ENCODE measurements around the gene HLA-DRA.
A peak's percentile ranks its signal among the peaks of the same experiment; 100 is the strongest.
"Not testable (repeated sequence)": the region's sequence is repeated elsewhere in the genome, so short reads cannot be mapped to it uniquely, and the experiment has no call there.

HLA-DRA gene

GRCh38 chr6:32431142-32431541 lies 8.5 kb upstream of the HLA-DRA start:
- no peak for DNase-seq (ENCODE audit: low read depth in 2 of 2)

- no peak for DNase-seq (ENCODE audit: low read depth in 2 of 2)
Measured at GRCh38 chr6:32432050-32432450, 7.6 kb upstream of the HLA-DRA start.

GRCh38 chr6:32433950-32434349 lies 5.7 kb upstream of the HLA-DRA start:
- DNase-seq (ENCODE audit: low read depth in 2 of 2) = not testable (repeated sequence)

GRCh38 chr6:32436186-32436585 lies 3.5 kb upstream of the HLA-DRA start:
- DNase-seq (ENCODE audit: low read depth in 2 of 2) = no peak

GRCh38 chr6:32436995-32437836 lies 2.5 kb upstream of the HLA-DRA start:
- DNase-seq (ENCODE audit: low read depth in 2 of 2) = no peak

GRCh38 chr6:32439139-32439538 lies 548 bp upstream of the HLA-DRA start:
- DNase-seq (ENCODE audit: low read depth in 2 of 2) = no peak

GRCh38 chr6:32442243-32442667 lies 2.6 kb downstream of the HLA-DRA start:
- no peak for DNase-seq (ENCODE audit: low read depth in 2 of 2)

- DNase-seq (ENCODE audit: low read depth in 2 of 2) = no peak
Measured at GRCh38 chr6:32442977-32443552, 3.4 kb downstream of the HLA-DRA start.

GRCh38 chr6:32444433-32444832 lies 4.7 kb downstream of the HLA-DRA start:
- no peak for DNase-seq (ENCODE audit: low read depth in 2 of 2)

GRCh38 chr6:32445321-32445854 lies 5.7 kb downstream of the HLA-DRA start:
- DNase-seq (ENCODE audit: low read depth in 2 of 2) = no peak

GRCh38 chr6:32447932-32448331 lies 8.2 kb downstream of the HLA-DRA start:
- DNase-seq (ENCODE audit: low read depth in 2 of 2) = no peak

GRCh38 chr6:32449088-32449736 lies 9.5 kb downstream of the HLA-DRA start:
- DNase-seq (ENCODE audit: low read depth in 2 of 2) = no peak

- DNase-seq (ENCODE audit: low read depth in 2 of 2) = no peak
Measured at GRCh38 chr6:32457054-32457453, 17.4 kb downstream of the HLA-DRA start.

GRCh38 chr6:32459781-32460424 lies 20.2 kb downstream of the HLA-DRA start:
- DNase-seq (ENCODE audit: low read depth in 2 of 2) = no peak

- no peak for DNase-seq (ENCODE audit: low read depth in 2 of 2)
Measured at GRCh38 chr6:32460528-32460927, 20.8 kb downstream of the HLA-DRA start.

- DNase-seq (ENCODE audit: low read depth in 2 of 2) = no peak
Measured at GRCh38 chr6:32461493-32461892, 21.8 kb downstream of the HLA-DRA start.

- peak in 1 of 2 donors; percentile 15 for DNase-seq (ENCODE audit: low read depth in 2 of 2)
Measured at GRCh38 chr6:32462609-32463008, 22.9 kb downstream of the HLA-DRA start.

- not testable (repeated sequence) for DNase-seq (ENCODE audit: low read depth in 2 of 2)
Measured at GRCh38 chr6:32467743-32468503, 28.2 kb downstream of the HLA-DRA start.

- DNase-seq (ENCODE audit: low read depth in 2 of 2) = no peak
Measured at GRCh38 chr6:32472781-32473375, 33.2 kb downstream of the HLA-DRA start.

GRCh38 chr6:32473376-32474348 lies 34.0 kb downstream of the HLA-DRA start:
- DNase-seq (ENCODE audit: low read depth in 2 of 2) = not testable (repeated sequence)
